HG02571 (cell line): ENCODE data around the gene PYGB.
"Not testable (repeated sequence)": the region's sequence is repeated elsewhere in the genome, so short reads cannot be mapped to it uniquely, and the experiment has no call there.

Source experiments
- ATAC-seq: cut with Tn5 transposase; IDR thresholded peaks from one replicate; pipeline ENCODE4 v1.9.1; 2021; ENCODE audit warnings: mild to moderate bottlenecking, moderate library complexity; ENCODE audit not compliant: unreplicated experiment

The PYGB gene

GRCh38 chr20:25310268-25310920, 62.5 kb downstream of the PYGB start:
- ATAC-seq: peak; percentile 87

GRCh38 chr20:25310921-25311728, 63.2 kb downstream of the PYGB start:
- ATAC-seq: no peak

DNA sequence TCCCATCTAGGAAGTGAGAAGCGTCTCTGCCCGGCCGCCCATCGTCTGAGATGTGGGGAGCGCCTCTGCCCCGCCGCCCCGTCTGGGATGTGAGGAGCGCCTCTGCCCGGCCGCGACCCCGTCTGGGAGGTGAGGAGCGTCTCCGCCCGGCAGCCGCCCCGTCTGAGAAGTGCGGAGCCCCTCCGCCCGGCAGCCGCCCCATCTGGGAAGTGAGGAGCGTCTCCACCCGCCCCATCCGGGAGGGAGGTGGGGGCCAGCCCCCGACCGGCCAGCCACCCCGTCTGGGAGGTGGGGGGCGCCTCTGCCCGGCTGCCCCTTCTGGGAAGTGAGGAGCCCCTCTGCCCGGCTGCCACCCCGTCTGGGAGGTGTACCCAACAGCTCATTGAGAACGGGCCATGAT, 64.8 kb downstream of the PYGB start:
- ATAC-seq: not testable (repeated sequence)

GRCh38 chr20:25313593-25313992, 65.7 kb downstream of the PYGB start:
- no peak for ATAC-seq

- no peak for ATAC-seq
Measured at GRCh38 chr20:25314497-25315417, 66.9 kb downstream of the PYGB start.

- no peak for ATAC-seq
Measured at GRCh38 chr20:25315418-25316210, 67.7 kb downstream of the PYGB start.

DNA sequence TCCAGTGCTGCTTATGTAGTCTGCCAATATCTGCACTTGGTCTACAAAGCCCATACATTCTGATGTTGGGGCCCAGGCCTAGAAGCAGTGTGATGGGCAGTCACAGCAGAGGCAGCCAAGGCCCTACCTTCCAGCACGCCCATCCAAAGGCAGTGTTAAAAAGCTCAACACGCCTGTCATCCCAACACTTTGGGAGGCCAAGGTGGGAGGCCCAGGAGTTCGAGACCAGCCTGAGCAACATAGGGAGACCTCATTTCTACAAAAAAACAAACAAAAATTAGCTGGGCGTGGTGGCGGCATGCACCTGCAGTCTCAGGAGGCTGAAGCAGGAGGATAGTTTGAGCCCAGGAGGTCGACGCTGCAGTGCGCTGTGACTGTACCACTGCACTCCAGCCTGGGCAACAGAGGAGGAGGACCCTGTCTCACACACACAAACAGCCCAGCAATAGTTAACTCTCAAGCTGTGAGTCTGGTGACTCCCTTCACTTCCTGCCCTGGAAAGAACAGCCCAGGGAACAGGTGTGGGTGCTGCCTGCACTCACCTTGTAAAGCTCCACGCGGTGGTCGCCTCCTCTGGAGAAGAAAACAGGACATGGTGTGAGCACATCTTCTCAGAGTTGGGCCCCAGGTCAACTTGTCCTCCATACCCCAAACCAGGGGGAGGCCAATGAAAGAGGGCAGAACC, 68.8 kb downstream of the PYGB start:
- no peak for ATAC-seq

DNA sequence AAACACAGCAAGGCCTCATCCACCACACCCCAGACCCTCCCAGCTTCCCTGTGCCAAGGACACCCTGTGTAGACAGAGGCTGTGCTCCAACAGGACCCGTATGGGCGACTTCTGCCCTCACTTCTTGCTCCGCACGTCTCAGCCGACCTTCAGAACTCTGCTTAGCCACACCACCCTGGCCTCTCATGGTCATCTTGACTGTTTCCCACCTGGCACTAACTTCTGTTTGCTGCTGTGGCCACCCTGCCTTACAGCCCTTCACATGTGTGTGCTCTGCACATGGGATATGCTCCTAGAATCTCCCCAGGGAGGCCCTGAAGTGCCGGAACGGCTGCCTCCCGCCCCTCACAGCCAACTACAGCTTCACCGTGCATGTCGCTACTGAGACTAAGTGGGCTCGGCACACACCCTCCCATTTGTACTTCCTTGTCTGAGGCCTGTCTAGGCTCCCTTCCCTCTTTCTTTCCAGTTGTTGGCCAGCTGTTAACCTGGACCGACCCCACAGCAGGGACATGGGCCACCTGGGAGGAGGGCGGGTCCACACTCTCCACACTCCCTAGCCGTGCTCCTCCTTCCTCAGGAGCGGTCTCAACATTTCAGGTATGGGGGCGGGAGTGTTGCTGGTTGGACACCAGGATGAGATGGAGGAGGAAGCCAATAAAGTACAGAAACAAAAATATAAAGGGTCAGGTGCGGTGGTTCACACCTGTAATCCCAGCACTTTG, 69.6 kb downstream of the PYGB start:
- no peak for ATAC-seq

DNA sequence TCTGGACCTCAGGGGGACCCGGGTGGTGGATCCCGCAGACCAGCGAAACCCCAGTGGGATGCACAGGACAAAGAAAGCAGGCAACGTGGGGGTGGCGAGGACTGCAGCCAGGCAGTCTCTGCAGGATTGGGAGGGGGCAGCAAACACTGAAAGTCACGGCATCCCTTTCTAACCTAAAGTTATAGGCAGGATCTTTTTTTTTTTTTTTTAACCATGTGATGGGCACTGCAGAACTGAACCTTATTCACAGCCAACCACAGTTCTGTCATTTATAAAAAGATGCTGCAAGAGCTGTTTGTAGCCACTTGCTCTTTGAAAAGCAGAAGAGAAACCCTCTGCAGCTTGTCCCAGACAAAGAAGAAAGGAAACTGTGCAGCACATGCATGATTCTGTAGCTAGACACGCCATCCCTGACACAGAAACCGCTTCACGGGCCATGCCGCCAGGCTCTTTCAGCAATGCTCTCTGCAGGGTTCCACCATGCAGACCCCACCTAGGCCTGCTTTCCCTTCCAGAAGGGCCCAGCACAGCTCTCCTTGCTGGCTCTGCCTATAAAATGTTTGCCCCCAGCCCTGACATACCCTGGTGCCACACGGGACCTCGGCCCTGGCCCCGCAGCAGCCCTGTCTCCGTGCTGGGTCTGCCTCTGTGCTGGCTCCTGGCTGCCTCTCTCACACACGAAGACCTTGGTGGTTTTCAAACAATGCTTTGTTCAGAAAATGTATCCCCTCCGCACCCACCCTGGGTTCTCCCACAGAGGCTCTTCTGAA, 70.8 kb downstream of the PYGB start:
- peak; percentile 91 for ATAC-seq

DNA sequence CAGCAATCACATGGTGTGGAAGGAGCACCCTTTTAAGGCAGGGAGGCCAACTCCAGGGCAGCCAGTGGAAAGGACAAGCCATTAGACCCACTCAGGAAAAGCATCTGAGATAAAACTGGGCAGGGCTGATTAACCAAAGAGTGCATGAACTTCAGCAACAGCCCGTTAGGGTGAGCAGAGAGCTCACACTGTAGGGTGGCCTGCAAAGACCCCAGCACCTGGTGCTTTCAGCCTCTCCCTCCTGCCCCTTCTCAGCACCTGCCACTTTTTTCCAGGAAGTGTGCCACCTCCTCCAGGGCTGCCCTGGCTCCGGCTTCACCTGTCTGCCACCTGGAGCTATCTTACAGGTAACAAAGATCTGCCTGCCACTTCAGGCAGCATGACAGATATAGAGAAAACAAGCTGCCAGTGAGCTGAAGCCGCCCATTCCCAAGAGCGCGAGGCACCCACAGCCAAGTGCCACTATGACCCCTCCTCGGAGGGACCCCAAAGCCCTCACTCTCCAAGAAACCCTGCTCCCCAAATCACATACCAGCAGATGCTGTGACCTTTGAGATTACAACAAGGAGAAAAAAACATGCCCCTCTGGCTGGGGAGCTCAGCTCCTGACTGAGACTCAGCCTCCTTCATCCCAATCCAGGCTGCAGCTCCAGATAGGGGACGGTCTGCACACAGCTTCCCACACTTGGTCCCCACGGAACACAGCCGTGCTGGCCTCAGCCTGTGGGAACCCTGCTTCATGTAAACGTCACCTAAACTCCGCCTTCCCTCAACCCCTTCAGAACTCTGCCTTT, 71.6 kb downstream of the PYGB start:
- peak; percentile 6 for ATAC-seq

DNA sequence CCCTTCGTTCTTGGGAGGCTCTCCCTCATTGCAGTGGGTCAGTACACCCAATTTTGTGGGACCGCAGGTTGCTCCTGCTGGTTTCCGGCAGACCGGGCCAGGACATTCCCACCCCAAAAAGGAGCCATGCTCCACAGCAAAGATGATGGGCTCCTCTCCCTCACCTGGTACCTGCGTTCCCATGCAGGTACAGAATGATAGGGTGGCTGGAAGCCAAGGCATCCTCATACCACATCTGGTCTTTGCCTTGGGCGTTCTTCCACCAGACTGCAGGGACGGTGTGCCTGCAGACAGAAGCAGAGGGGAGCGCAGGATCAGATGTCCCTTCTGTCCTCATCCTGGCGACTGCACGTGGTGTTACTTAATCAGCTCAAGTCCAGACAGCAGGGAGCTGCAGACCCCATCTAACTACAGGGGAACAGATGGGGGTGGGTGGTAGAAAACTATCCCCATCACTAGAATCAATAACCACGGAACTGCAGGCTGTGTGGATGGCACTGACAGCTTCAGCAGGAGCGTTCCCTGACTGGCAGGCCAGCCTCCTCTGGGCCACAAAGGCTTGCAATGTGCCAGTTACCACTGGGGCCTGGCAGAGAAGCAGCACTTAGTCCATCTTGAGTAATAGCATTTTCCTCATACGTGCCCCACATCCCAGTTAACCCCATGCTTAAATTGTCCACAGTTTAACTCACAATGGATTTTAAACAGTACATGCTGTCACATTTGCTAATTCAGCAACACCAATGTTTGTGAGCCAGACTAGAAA, 72.3 kb downstream of the PYGB start:
- ATAC-seq: no peak

GRCh38 chr20:25321262-25321831, 73.5 kb downstream of the PYGB start:
- no peak for ATAC-seq

- no peak for ATAC-seq
Measured at GRCh38 chr20:25321991-25322390, 74.1 kb downstream of the PYGB start.

- ATAC-seq: no peak
Measured at GRCh38 chr20:25323496-25324246, 75.8 kb downstream of the PYGB start.

DNA sequence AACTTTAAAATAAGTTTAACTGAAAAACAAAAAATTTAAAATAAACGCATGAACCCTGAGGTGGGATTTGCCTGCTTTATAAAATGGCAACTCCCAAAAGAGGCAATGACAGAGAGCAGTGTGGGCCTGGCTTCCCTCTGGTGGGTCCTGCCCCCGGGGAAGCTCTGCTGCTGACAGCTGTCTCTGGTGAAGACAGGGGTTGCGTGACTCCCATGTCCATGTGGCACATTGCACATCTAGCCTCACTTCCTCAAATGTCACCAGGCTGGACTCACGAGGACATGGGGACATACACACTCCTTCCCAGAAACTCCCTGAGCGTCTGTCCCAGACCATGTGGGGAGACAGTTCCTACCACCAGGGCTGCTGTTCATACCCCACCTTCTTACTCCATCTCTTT, 76.5 kb downstream of the PYGB start:
- no peak for ATAC-seq

DNA sequence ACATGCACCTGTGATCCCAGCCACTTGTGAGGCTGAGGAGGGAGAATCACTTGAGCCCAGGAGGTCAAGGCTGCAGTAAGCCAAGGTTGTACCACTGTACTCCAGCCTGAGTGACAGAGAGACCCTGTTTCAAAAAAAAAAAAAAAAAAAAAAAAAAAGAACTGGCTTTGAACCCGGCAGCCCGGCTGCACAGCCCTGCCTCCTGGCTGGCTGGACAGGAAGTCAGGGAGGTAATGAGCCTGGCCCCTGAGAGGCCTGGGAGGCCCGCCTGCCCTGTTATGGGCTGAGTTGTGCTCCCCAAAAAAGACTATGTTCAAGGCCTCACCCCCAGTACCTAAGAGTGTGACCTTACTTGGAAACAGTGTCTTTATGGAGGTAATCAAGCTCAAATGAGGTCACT, 77.2 kb downstream of the PYGB start:
- no peak for ATAC-seq
